GM19351 (cell line): ENCODE results near the gene EPHB1.
"Not testable (repeated sequence)": the region's sequence is repeated elsewhere in the genome, so short reads cannot be mapped to it uniquely, and the experiment has no call there.

Experiments
- ATAC-seq: cut with Tn5 transposase; IDR thresholded peaks from one replicate; pipeline ENCODE4 v1.9.1; 2021; ENCODE audit warnings: mild to moderate bottlenecking, moderate library complexity; ENCODE audit not compliant: unreplicated experiment

EPHB1 gene

DNA sequence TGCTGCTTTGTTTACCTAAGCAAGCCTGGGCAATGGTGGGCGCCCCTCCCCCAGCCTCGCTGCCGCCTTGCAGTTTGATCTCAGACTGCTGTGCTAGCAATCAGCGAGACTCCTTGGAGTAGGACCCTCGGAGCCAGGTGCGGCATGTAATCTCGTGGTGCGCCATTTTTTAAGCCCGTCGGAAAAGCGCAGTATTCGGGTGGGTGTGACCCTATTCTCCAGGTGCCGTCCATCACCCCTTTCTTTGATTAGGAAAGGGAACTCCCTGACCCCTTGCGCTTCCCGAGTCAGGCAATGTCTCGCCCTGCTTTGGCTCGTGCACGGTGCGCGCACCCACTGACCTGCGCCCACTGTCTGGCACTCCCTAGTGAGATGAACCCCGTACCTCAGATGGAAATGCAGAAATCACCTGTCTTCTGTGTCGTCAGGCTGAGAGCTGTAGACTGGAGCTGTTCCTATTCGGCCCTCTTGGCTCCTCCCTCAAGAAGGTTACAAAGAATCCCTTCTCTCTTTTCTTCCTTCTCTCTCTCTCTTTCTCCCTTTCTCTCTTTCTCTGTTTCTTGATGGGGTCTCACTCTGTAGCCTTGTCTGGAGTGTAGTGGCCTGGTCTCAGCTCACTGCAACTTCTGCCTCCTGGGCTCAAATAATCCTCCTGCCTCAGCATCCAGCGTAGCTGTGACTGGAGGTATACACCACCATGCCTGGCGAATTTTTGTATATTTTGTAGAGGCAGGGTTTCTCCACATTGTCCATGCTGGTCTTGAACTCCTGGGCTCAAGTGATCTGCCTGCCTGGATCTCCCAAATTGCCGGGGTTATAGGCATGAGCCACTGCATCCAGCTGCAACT is 235.9 kb downstream of the EPHB1 start:
- not testable (repeated sequence) for ATAC-seq

DNA sequence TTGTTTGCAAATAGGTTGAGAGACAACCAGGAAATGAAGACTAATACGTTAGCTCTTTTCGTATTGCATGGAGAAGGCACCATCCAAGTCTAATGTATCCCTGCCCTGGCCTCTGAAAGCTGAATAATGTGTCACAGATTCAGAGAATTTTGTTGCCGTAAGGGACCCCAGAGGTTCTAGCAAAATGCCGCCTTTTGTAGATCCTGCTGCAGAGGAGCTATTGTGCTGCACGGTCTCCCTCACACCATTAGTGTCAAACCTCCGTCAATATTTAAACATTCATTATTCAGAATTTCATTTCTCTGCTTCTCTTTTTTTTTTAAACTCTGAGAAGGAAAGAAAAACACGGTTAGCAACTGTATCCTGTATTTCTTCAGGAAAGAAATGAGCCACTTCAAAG is 238.7 kb downstream of the EPHB1 start:
- no peak for ATAC-seq

DNA sequence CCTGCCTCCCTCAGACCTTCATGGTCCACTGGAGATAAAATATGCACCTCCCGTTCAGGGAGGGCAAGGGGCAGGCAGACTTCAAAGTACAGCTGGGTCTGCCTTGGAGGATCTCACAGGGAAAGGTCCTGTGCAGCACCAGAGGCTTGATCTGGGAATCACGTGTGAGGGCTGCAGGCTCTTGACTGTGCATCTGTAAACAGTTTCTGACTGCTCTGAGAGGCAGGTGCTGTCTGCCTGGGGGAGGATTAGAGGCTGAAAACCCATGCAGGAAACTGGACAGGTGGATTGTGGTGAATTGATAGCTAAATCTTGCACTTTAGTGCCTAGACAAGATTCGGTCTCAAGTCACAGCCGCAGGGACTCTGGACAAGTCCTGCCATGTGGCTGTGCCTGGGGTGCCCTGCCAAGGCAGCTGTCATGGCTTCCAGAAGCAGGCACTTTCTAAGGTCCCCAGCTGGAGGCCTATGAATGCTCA is 239.3 kb downstream of the EPHB1 start:
- ATAC-seq, result no peak

DNA sequence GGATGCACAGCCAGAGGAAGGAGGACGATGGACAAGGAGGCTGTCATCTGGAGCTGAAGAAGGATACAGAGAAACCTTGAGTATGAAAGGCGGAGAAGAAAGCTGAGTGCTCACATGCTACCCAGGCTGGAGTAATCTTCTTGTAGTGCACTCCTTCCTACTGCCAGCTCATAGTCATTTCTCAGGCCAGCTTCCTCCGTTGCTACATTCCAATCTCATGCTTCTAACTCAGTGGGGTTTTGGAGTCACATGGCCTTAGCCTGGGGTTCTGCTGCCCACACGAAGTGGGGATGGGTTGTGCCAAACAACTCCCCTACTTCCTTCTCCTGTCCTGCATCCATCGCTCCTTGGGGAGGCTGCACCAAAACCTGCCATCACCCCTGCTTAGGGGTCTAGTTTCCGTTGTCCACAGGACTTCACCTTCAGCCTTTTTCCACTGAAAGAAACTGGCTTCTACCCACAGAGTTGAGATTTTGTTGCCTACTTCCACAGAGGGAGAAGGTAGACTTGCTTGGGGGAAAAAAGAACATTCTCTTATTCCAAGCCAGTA is 239.9 kb downstream of the EPHB1 start:
- no peak for ATAC-seq

DNA sequence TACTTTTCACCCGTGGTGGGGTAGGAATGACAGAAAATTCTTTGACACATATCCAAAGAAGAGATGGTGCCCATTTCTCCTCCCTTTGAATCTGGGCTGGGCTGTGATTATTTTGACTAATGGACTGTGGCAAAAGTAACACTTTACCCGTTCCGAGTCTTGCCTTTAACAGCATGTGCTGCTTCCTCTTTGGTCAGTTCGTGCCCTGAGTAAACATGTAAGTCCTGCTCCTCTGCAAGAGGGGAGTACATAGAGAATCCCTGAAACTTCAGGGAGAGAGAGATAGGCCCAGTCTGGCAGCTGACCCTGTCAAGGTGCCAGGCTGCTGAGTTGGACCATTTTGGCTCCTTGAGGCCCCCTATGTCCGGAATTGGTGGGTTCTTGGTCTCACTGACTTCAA is 243.1 kb downstream of the EPHB1 start:
- ATAC-seq, result no peak

DNA sequence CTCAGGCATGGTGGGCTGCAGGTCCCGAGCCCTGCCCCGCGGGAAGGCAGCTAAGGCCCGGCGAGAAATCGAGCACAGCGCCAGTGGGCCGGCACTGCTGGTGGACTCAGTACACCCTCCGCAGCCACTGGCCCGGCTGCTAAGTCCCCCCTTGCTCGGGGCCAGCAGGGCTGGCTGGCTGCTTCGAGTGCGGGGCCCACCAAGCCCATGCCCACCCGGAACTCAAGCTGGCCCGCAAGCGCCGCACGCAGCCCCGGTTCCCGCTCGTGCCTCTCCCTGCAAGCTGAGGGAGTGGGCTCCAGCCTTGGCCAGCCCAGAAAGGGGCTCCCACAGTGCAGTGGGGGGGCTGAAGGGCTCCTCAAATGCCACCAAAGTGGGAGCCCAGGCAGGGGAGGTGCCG is 244.5 kb downstream of the EPHB1 start:
- ATAC-seq, result not testable (repeated sequence)

DNA sequence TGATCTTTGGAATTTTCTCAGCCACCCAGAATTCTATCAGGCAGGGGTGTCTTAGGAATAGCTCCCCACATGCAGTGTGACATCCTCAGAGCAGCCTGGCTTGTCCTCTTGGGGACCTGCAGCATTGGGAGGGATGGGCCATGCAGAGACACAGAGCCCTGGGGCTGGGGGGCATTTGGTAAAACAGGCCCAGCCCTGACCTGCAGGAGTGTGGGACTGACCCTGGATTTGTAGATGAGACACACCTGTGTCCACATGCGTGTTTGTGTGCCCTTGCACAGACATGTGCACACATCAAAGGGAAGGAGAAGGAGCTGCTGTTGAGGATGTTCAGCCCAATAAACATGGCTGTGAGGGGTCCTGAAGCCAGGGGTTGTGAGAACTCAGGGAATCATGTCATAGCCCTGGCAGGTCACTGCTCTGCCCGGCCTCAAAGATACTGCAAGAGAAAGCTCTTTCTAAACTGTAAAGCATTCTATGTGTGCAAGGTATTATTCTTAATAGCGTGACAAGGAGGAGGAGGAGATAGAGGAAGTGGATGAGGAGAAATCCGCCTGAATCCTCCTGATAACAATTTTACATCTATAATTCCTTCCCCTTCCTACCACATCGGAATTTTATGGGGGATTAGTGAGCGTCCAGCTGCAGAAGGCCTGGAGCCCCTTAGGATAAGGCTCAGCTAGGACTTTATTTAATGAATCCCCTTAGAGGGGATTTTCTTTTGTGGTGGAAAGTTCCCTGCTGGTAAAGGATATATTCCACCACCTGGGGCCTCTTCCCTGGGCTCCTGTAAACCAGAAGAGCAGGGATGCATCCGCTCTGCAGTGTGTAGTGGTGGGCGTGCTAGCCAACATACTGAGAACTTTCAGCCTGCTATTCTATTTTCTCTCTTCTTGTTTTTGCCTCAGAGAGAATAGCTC is 245.5 kb downstream of the EPHB1 start:
- no peak for ATAC-seq

DNA sequence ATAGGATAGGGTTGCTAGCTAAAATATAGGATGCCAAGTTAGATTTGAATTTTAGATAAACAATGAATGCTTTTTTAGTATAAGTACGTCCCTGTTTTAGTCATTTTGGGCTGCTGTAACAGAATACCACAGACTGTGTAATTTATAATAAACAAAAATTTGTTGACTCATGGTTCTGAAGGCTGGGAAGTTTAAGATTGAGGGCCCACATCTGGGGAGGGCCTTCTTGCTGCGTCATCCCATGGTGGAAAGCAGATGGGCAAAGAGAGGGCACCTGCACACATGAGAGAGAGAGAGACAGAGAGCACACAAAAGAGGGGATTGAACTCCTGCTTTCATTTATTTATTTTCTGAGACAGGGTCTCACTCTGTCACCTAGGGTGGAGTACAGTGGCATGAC is 246.5 kb downstream of the EPHB1 start:
- no peak for ATAC-seq

DNA sequence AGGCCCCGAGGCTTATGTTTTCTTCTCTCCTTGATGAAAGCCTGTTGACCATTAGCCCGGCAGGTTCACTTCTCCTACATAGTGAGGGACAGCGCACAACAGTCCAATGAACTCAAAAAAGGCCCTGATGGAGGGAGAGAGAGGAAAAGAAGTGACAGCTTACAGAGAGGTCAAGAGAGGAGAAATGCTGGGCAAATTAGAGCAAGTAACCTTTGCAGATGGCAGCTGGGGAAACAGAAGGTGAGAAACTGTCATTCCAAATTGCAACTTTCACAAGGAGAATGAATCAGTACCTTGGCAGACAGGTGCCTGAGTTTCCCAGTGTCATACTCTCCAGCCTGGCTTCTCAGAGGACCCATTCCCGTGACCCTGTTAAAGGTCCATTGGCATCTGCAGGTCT is 252.0 kb downstream of the EPHB1 start:
- no peak for ATAC-seq

DNA sequence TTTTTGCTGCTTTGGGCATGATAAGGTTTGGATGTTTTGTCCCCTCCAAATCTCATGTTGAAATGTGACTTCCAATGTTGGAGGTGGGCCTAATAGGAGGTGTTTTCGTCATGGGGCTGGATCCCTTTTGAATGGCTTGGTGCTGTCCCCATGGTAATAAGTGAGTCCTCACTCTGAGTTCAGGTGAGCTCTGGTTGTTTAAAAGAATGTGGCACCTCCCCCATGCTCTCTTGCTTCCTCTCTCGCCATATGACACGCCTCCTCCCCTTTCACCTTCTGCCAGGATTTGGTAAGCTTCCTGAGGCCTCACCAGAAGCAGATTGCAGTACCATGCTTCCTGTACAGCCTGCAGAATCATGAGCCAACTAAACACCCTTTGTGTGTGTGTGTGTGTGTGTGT is 255.5 kb downstream of the EPHB1 start:
- ATAC-seq, result no peak

DNA sequence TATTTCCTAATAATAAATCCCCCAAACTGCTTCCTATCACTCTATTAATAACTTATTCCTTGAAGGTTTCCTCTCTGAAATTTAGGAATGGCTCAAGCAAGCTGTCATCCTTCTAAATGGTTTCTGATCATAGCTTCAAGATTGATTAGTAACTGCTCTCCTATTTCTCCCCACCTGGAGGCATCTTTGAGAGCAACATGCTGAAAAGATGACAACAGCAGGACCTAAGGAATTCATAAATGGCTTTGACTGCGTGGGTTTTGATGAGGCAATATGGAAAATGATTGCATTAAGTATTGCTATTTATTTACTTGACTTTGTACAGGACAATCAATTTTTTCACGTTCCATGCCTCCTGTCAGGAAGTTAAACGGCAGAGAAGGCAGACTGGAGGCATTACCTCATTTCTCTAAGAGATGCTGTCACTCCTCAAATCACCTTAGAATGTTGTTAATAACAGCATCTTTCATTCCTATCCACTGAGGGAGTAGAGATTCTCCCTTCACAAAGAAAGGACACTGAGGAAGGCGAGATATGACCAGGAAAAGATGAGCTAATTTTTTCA is 256.4 kb downstream of the EPHB1 start:
- ATAC-seq, result no peak

DNA sequence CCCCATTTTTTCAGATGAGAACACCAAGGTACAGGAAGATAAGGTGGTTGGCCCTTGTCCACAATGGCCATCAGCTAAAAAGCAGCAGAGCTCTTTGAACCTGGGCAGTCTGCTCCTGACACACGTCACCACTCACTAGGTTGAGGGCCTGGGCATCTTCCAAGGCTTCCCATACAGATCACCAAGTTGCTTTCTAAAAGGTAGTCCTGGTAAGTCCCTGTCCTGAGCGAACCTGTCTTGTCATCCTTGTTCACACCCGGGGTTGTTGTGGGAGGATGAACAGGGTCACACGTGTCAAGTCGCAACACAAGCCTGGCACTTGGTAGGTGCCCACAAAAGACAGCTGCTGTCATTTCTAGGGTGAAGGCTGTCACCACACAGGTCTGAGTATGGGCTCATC is 260.4 kb downstream of the EPHB1 start:
- no peak for ATAC-seq

DNA sequence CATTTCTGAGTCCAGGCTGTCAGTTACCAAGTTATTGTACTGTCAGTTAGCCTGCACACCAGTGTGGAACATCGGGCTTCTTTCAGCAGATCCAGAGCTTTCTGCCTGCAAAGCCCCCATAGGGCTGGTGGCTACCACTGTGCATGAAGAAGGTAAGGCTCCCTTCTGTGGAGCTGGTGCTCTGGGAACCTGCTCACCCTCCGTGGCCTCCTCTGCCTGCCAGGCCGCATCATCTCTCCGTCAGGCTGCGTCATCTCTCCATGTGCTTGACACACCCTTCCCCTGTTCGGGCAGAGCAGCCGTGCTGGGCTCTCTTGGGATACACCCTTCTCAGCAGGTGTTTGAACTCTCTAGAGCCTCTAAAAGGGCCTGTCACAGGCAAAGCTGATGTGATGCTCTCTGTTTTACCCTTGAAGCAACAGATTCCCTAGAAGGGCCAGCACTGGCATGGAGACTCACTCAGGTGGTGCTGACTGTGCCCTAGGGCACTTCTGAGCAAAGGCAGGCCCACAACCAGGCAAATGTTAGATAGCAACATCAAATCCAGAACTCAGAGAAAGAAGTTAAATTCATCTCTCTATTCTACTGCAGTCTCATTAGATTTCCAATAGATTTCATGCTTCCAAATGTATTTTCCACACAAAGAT is 261.1 kb downstream of the EPHB1 start:
- no peak for ATAC-seq

DNA sequence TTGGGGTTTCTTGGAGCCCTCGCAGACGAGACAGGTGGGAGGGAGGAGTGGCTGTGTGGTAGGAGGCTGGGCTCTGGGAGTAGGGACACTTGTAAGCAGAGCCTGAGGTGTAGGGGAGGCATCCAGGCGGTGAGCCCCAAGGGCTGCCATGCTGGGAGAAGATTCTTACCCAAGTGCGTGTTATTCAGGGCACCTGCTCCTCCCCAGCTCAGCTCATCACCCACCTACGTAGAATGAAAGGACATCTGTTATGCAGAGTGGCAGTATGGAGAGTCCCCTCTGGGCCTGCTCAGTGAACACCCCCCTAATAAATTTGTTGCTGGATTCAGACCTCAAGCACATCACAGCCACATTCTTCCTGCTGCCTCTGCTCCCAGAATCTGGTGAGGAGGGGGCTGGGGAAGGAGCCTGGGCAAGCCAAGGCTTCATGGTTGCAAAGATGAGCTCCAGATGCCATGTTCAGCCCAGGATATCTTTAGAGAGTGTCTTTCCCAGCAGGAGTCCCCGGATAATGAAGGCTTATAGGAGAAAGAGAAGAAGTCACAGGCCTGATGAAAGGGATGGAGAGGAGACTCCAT is 261.8 kb downstream of the EPHB1 start:
- no peak for ATAC-seq

DNA sequence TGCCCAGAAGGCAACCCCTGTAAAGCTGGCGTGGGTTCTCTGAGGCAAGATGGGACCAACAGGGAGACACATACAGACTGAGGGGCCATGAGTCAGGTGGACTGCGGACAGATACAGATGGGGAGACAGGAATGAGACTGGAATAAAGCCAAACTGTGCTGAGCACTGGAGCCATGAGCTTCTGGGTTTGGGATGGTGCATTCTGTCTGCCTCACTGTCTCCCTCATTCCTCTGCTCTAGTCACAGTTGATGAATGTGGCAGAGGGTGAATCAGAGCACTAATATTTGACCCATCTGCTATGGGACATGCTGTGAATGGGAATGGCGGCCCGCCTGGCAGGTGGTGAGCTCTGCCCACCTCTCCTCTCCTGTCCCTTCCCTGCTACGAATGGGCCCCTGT is 262.9 kb downstream of the EPHB1 start:
- ATAC-seq, result no peak

DNA sequence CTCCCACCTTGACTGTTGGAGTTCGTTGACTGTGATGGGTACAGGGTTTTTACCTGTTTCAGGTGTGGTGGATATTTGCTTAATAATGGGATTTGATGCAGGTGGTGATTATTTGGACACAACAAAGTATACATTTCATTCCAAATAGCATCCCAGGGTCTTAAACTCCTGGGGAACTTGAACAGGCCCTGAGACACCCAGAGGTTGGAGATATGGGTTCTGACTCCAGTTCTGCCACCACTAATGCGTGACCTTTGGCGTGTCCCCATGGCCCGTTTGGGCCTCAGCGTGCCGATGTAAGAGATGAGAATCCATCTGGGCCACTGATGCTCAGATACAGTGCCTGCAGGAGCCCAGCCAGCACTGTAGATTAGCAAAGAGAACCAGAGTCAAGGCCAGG is 264.5 kb downstream of the EPHB1 start:
- ATAC-seq, result no peak

DNA sequence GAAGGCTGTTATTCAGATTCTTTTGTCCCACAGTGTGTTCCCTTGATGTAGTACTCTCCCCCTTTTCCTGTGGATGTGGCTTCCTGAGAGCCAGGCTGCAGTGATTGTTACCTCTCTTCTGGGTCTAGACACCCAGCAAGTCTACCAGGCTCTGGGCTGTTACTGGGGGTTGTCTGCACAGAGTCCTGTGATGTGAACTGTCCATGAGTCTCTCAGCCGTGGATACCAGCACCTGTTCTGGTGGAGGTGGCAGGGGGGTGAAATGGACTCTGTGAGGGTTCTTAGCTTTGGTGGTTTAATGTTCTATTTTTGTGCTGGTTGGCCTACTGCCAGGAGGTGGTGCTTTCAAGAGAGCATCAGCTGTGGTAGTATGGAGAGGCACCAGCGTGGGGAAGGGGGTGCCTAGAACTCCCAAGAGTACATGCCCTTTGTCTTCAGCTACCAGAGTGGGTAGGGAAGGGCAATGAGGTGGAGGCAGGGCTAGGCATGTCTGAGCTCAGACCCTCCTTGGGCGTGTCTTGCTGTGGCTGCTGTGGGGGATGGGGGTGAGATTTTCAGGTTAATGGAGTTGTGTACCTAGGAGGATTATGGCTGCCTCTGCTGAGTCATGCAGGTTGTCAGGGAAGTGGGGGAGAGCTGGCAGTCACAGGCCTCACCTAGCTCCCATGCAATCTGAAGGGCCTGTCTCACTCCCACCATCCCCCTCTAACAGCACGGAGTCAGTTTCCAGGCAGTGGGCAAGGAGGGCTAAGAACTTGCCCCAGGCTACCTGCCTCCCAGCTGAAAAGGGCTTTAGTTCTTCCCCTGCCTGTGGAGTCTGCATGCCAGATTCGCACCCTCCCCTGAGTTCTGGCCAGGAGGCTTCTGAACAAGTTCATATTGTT is 272.0 kb downstream of the EPHB1 start:
- not testable (repeated sequence) for ATAC-seq

DNA sequence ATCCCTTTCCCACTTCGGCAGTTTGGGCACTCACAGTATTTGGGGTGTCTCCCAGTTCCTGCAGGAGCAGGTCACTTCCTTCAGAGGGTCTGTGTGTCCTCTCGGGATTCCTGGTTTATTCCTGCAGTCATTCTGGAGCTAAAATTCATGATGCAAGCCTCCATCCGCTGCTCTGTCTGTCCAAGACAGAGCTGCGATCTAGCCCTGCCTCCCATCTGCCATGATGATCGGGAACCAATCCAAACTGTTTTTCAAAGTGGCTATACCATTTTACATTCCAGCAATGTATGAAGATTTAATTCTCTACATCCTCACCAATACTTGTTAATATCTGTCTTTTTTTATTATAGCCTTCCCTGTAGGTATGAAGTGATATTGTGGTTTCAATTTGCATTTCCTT is 273.0 kb downstream of the EPHB1 start:
- no peak for ATAC-seq

DNA sequence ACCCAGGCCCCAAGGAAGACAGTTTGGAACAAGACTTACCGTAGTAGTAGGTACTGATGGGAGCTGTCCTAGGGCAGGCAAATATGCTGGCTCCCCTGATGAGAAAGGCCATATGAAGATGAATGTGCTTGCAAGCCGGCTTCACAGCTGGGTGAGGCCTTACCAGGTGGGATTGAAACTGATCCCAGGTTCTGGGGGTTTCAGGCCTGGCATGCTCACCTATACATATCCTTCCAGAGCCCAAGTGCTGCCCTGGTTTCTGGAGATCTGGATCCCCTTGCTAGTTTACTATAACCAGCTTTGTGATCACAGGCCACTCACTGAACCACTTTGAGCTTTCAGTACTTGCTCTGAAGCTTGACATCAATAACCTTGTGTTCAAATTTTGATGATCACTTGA is 274.3 kb downstream of the EPHB1 start:
- no peak for ATAC-seq
